ENCODE data around the gene SH3BP5L.
"Not testable (repeated sequence)": the region's sequence is repeated elsewhere in the genome, so short reads cannot be mapped to it uniquely, and the experiment has no call there.

Gene SH3BP5L

DNA sequence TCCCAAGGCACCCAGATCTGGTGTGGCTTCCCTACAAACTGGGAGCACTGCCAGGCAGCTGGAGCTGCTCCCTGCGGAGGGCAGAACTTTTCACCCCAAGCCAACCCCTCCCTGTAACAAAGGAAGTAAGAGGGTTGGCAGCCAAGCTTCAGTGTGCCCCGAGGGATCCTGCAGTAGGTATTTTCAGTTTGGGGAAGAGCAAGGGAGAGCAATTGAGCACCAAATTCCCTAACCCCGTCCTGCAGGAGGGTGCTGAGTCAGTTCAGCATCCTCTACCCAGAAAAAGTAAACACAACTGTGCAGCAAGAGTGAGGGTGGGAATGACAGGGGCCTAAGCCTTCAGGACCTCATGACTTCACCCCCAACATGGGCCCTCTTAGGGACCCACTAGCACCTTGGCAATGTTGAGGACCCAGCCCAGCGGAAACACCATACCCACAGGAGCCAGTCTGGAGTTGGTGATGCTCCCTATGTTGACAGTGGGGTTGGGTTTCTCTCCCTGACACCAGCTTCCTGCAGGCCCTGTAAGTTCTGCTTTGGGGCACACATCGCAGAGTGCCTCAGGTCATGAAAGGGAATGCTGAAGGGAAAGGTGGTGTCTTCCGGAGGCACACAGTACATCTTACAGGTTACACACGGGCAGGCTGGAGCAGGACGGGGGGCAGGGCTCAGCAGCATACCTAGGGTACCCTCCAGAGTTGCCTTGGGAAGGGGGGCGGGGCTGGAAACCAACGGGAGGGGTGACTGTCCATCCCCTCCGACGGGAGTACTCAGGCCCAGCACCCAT is 14.8 kb downstream of the SH3BP5L start:
- no peak for DNase-seq
- no peaks in the 10 kb centered on the region for H3K27me3 ChIP-seq (replicated peaks; ENCODE audit: control insufficient read depth, insufficient read depth, low read length, poor library complexity, severe bottlenecking)
- no peaks in the 10 kb centered on the region for H3K9me3 ChIP-seq (ENCODE audit: control insufficient read depth, low read length)
- H3K4me3 ChIP-seq (ENCODE audit: insufficient read depth, low read depth, low read length, poor library complexity, severe bottlenecking): no peak overlapping the region
- H3K4me1 ChIP-seq (ENCODE audit: control insufficient read depth, insufficient read depth, low read length, poor library complexity, severe bottlenecking): peaks cover under 1% of the 10 kb centered on the region
- H3K36me3 ChIP-seq (ENCODE audit: control insufficient read depth, insufficient read depth, low read length): peaks cover 37% of the 10 kb centered on the region
- H3K27ac ChIP-seq (ENCODE audit: insufficient read depth, low read length, poor library complexity, severe bottlenecking): no peak overlapping the region

DNA sequence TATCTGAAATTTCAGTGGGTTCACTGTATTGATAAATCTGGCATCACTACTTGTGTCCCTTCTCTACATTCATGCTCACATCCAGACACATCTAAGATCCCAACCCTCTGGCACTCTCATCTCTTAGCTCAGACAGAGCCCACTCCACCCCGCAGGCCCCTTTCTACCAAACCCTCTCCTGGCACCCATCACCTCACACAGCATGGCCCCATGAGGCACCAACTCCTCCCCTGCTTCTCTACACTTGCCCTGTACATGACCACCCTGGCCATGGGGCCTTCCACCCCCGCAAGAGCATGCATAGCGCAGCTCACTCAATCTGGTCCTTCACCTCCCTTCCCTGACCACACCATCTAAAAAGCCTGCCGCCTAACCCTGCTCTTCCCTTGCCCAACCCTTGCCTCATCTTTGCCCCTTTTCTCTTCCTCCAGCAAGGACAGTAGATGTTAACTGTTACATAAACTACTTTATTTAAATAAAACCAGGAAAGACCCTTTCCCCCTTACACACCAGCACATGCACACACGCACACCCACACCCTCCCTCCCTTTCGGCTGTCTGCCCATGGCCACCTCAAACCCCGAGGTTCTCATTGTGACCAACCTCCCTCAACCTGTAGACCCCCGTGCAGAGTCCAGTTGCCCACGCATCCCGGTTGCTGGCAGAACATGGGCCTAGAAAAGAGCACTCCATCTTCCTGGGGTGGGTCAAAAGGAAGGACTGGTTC is 15.6 kb downstream of the SH3BP5L start:
- Histone ChIP-seq H3K4me1 (ENCODE audit: control insufficient read depth, insufficient read depth, low read length, poor library complexity, severe bottlenecking) (no peaks in the 10 kb centered on the region), H3K9me3 (ENCODE audit: control insufficient read depth, low read length) (no peaks in the 10 kb centered on the region), H3K36me3 (ENCODE audit: control insufficient read depth, insufficient read depth, low read length) (peaks cover 30% of the 10 kb centered on the region), H3K27ac (ENCODE audit: insufficient read depth, low read length, poor library complexity, severe bottlenecking) (no peak overlapping the region), H3K27me3 (replicated peaks; ENCODE audit: control insufficient read depth, insufficient read depth, low read length, poor library complexity, severe bottlenecking) (no peaks in the 10 kb centered on the region), H3K4me3 (ENCODE audit: insufficient read depth, low read depth, low read length, poor library complexity, severe bottlenecking) (no peak overlapping the region)
- no peak for DNase-seq

DNA sequence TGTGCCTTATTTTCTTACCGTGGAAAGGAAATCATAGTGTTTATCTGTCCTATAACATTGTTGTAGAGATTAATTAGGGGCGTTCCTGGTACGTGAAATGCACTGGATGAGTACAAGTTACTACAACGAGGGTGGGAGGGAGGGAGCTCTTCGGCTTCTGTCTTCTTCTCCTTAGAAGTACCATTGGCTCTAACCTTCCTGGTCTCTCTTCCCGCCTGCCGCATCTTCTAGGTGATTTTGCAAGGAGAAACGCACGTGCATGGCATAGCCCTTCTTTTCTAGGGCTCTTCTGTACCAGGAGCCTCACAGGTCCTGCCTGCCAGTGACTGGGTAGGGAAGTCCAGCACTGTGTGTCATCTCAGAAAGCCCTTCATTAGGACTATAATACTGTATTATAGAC is 16.8 kb downstream of the SH3BP5L start:
- DNase-seq: no peak
- H3K27ac ChIP-seq (ENCODE audit: insufficient read depth, low read length, poor library complexity, severe bottlenecking): no peak overlapping the region
- H3K36me3 ChIP-seq (ENCODE audit: control insufficient read depth, insufficient read depth, low read length): peaks cover 17% of the 10 kb centered on the region
- H3K27me3 ChIP-seq (replicated peaks; ENCODE audit: control insufficient read depth, insufficient read depth, low read length, poor library complexity, severe bottlenecking): no peaks in the 10 kb centered on the region
- no peak overlapping the region for H3K4me3 ChIP-seq (ENCODE audit: insufficient read depth, low read depth, low read length, poor library complexity, severe bottlenecking)
- no peaks in the 10 kb centered on the region for H3K9me3 ChIP-seq (ENCODE audit: control insufficient read depth, low read length)
- no peaks in the 10 kb centered on the region for H3K4me1 ChIP-seq (ENCODE audit: control insufficient read depth, insufficient read depth, low read length, poor library complexity, severe bottlenecking)

DNA sequence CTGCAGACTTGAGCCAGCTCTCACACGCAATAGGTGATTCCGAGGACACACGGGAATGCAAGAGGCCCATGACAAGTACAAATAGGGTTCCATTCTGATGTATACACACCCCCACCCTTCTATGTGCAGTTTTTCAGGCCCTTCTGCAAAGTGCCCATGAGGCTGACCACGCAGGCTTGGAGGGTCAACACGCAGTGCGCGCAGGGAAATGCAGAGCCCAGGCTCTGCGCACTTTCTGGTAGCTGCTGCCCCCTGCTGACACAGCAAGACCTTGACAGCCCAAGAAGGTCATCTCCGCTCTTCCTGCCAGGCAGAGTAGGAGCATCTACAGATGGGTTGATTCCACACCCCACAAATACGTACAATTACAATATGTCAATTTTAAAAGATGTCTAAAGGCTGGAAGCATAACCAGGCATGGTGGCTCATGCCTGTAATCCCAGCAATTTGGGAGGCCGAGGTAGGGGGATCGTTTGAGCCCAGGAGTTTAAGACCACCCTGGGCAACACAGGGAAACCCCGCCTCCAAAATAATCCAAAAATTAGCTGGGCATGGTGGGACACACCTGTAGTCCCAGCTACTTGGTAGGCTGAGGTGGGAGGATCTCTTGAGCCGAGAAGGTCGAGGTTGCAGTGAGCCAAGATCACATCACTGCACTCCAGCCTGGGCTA is 18.5 kb downstream of the SH3BP5L start:
- H3K4me3 ChIP-seq (ENCODE audit: insufficient read depth, low read depth, low read length, poor library complexity, severe bottlenecking): no peak overlapping the region
- H3K9me3 ChIP-seq (ENCODE audit: control insufficient read depth, low read length): no peaks in the 10 kb centered on the region
- no peaks in the 10 kb centered on the region for H3K4me1 ChIP-seq (ENCODE audit: control insufficient read depth, insufficient read depth, low read length, poor library complexity, severe bottlenecking)
- no peak overlapping the region for H3K27ac ChIP-seq (ENCODE audit: insufficient read depth, low read length, poor library complexity, severe bottlenecking)
- peak in 2 of 3 donors; percentile 11 to 16 for DNase-seq
- H3K27me3 ChIP-seq (replicated peaks; ENCODE audit: control insufficient read depth, insufficient read depth, low read length, poor library complexity, severe bottlenecking): peaks cover 4% of the 10 kb centered on the region
- peaks cover 6% of the 10 kb centered on the region for H3K36me3 ChIP-seq (ENCODE audit: control insufficient read depth, insufficient read depth, low read length)

DNA sequence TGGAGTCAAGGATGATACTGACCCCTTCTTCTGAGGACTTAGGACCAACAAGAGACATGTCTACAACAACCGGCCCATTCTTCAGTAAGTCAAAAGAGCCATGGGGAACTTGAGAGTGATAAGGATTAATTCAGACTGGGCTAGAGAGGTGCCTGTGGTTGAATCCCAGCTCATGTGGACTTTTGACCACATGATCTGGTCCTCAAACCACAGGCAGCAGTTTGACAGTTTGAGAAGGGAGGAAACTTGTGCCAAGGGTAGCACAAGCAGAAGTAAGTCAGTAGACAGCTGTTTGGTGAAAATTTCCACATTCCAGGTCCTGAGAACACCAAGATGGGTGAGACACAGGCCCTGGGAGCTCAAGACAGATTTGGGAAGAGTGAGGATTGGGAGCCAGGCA is 19.8 kb downstream of the SH3BP5L start:
- Histone ChIP-seq H3K4me1 (ENCODE audit: control insufficient read depth, insufficient read depth, low read length, poor library complexity, severe bottlenecking) (no peaks in the 10 kb centered on the region), H3K4me3 (ENCODE audit: insufficient read depth, low read depth, low read length, poor library complexity, severe bottlenecking) (no peak overlapping the region)

DNA sequence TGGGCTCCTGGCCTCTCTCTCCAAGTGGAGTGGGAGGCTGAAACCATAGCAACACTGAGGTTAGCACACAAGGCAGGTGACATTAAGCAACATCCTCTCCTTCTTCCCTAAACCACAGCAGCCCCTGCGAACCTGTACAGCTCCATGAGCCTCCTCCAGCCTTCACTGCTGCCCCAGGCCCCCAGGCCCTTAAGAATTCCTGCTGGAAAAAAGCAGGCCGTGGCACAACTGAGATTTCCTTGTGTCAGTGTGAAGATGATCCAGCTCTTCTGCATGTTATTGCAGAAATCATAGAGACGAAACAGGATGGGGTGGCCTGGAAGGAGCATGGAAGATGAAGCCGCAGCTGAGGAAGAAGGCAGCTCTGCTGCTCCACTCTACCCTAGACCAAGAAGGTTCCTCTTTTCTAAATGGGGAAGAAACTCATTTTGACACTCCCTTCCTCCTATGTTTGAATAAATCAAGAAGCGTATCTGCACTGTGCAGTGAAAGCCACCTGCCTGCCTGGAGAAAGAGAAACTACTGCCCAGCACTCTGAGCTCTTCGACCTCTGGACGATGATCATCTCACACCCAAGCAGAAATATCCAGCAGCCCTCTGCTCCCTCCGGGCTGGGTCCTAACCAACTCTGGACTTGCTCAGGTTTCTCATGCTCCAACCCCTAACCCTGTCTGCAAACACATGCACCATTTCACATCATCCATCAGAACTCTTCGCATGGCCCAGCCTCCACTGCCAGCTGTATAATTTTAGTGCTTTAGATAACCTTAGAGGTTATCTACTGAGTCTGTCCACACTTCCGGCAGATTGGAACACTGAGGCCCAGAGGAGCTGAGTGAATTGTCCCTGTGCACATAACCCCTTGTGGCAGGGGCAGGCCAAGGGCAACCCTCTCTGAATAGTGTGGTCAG is 20.7 kb downstream of the SH3BP5L start:
- no peaks in the 10 kb centered on the region for H3K9me3 ChIP-seq (ENCODE audit: control insufficient read depth, low read length)
- DNase-seq: no peak
- peaks cover 4% of the 10 kb centered on the region for H3K27me3 ChIP-seq (replicated peaks; ENCODE audit: control insufficient read depth, insufficient read depth, low read length, poor library complexity, severe bottlenecking)
- no peaks in the 10 kb centered on the region for H3K4me1 ChIP-seq (ENCODE audit: control insufficient read depth, insufficient read depth, low read length, poor library complexity, severe bottlenecking)
- H3K4me3 ChIP-seq (ENCODE audit: insufficient read depth, low read depth, low read length, poor library complexity, severe bottlenecking): no peak overlapping the region
- H3K36me3 ChIP-seq (ENCODE audit: control insufficient read depth, insufficient read depth, low read length): no peaks in the 10 kb centered on the region
- H3K27ac ChIP-seq (ENCODE audit: insufficient read depth, low read length, poor library complexity, severe bottlenecking): no peak overlapping the region

More for the DNA sequence above, 19.8 kb downstream of the SH3BP5L start:
- no peak for DNase-seq
- H3K27me3 ChIP-seq (replicated peaks; ENCODE audit: control insufficient read depth, insufficient read depth, low read length, poor library complexity, severe bottlenecking): peaks cover 4% of the 10 kb centered on the region
- H3K36me3 ChIP-seq (ENCODE audit: control insufficient read depth, insufficient read depth, low read length): no peaks in the 10 kb centered on the region
- no peak overlapping the region for H3K27ac ChIP-seq (ENCODE audit: insufficient read depth, low read length, poor library complexity, severe bottlenecking)
- no peaks in the 10 kb centered on the region for H3K9me3 ChIP-seq (ENCODE audit: control insufficient read depth, low read length)

DNA sequence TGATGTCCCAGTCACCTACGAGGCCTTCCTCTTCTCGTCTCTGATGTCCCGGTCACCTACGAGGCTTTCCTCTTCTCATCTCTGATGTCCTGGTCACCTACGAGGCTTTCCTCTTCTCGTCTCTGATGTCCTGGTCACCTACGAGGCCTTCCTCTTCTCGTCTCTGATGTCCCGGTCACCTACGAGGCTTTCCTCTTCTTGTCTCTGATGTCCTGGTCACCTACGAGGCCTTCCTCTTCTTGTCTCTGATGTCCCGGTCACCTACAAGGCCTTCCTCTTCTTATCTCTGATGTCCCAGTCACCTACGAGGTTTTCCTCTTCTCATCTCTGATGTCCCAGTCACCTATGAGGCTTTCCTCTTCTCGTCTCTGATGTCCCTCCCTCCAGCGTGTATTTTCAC is 22.2 kb downstream of the SH3BP5L start:
- not testable (repeated sequence) for H3K4me3 ChIP-seq (ENCODE audit: insufficient read depth, low read depth, low read length, poor library complexity, severe bottlenecking); H3K27me3 ChIP-seq (replicated peaks; ENCODE audit: control insufficient read depth, insufficient read depth, low read length, poor library complexity, severe bottlenecking); H3K4me1 ChIP-seq (ENCODE audit: control insufficient read depth, insufficient read depth, low read length, poor library complexity, severe bottlenecking); H3K27ac ChIP-seq (ENCODE audit: insufficient read depth, low read length, poor library complexity, severe bottlenecking); H3K9me3 ChIP-seq (ENCODE audit: control insufficient read depth, low read length); H3K36me3 ChIP-seq (ENCODE audit: control insufficient read depth, insufficient read depth, low read length); DNase-seq

DNA sequence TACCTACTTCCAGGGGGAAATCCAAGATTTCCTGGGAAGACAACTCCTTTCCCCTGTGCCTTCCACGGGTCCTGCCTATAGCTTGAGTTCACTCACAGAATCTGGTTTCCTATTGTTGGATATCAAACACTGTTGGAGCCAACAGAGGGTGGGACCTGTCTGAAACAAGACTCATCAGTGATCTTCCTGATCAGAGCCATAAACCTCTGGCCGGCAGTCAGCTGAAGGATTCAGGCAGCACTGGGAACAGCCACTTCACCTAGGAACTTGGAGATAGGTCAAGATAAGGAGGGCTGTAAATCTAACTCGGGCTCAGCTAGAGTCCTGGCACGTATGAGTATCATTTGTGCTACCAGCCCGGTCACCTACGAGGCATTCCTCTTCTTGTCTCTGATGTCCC is 23.3 kb downstream of the SH3BP5L start:
- no peaks in the 10 kb centered on the region for H3K36me3 ChIP-seq (ENCODE audit: control insufficient read depth, insufficient read depth, low read length)
- DNase-seq: no peak
- no peak overlapping the region for H3K4me3 ChIP-seq (ENCODE audit: insufficient read depth, low read depth, low read length, poor library complexity, severe bottlenecking)
- H3K4me1 ChIP-seq (ENCODE audit: control insufficient read depth, insufficient read depth, low read length, poor library complexity, severe bottlenecking): no peaks in the 10 kb centered on the region
- no peak overlapping the region for H3K27ac ChIP-seq (ENCODE audit: insufficient read depth, low read length, poor library complexity, severe bottlenecking)
- H3K27me3 ChIP-seq (replicated peaks; ENCODE audit: control insufficient read depth, insufficient read depth, low read length, poor library complexity, severe bottlenecking): peaks cover 4% of the 10 kb centered on the region
- no peaks in the 10 kb centered on the region for H3K9me3 ChIP-seq (ENCODE audit: control insufficient read depth, low read length)

DNA sequence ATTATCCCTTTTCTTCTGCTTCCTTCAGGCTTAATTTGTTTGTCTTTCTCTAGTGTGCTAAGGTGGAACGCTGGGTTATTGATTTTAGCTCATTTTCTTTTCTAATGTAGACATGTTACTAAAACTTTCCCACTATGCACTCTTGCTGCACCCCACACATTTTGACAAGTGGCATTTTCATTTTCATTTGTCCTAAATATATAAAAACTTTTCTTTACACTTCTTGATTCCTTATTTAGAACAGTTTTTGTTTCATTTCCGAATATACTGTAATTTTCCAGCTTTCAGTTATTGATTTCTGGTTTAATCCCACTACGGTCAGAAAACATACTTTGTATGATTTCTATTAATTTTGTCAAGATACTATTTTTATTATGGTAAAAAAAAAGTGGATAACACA is 25.3 kb downstream of the SH3BP5L start:
- no peak for DNase-seq

More for the DNA sequence above, 25.3 kb downstream of the SH3BP5L start:
- Histone ChIP-seq H3K27me3 (replicated peaks; ENCODE audit: control insufficient read depth, insufficient read depth, low read length, poor library complexity, severe bottlenecking) (peaks cover 4% of the 10 kb centered on the region), H3K27ac (ENCODE audit: insufficient read depth, low read length, poor library complexity, severe bottlenecking) (no peak overlapping the region), H3K36me3 (ENCODE audit: control insufficient read depth, insufficient read depth, low read length) (no peaks in the 10 kb centered on the region), H3K4me3 (ENCODE audit: insufficient read depth, low read depth, low read length, poor library complexity, severe bottlenecking) (no peak overlapping the region), H3K4me1 (ENCODE audit: control insufficient read depth, insufficient read depth, low read length, poor library complexity, severe bottlenecking) (no peaks in the 10 kb centered on the region), H3K9me3 (ENCODE audit: control insufficient read depth, low read length) (no peaks in the 10 kb centered on the region)

All from effector memory CD4-positive, alpha-beta T cell (primary cell).